Stimulated activated CD4-positive, alpha-beta T cell treated with anti-CD3 and anti-CD28 coated beads, Interleukin-1b, Interleukin-23, amount 100 ng/mL, for 48 hours (primary cell): Measurements from ENCODE around the gene VPS11.

Source experiments
- DNase-seq: peaks from one replicate; pipeline ENCODE4 v3.0.0-alpha.2; 2020

The VPS11 gene

DNA sequence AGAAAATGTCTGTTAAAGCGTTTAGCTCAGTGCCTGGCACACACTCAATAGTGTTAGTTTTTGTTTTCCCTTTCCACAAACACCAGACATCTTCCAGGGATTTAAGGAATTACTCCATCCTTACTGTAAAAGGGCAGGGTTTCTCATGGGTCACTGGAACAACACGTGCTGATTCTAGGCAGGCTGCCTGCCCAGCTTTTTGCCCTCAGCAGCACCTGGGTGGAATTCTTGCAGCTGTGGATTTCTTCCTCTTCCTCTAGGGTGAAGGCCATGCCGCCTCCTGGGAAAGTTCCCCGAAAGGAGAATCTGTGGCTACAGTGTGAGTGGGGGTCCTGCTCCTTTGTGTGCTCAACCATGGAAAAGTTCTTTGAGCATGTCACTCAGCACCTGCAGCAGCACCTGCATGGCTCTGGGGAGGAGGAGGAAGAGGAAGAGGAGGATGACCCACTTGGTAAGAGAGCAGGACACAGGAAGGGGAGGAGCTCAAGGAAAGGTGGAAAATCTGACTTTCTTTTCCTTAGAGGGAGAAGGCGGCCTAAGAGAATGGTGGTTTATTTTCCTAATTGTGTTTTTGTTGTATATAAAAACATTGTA, 59.2 kb downstream of the VPS11 start:
- no peak for DNase-seq

DNA sequence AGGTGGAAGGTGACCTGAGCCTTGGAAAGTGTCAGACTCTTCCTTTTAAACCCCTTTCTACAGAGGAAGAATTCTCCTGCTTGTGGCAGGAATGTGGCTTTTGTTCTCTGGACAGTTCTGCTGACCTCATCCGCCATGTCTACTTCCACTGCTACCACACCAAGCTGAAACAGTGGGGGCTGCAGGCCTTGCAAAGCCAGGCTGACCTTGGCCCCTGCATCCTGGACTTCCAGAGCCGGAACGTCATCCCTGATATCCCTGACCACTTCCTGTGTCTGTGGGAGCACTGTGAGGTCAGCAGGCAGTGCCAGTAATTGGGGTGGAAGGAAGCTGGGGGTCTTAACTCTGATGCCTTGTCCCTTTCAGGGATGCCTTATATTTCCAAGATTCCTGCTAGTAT, 63.0 kb downstream of the VPS11 start:
- DNase-seq: no peak
